BLaER1 treated with 17β-estradiol and CSF1 and Interleukin-3, amounts not matched to agents 10 nM and 100 nM (cell line): Measurements from ENCODE around the gene SH3YL1.

ENCODE experiments used
- H3K27ac ChIP-seq, 11 experiments: shearing (Covaris generic); formaldehyde crosslinking; 2 replicates each; pipeline ENCODE4 v1.8.1; 2022
- H3K27me3 ChIP-seq, 11 experiments: shearing (Covaris generic); formaldehyde crosslinking; 2 replicates each; pipeline ENCODE4 v1.8.1; 2022
- H3K36me3 ChIP-seq, 11 experiments: shearing (Covaris generic); formaldehyde crosslinking; 2 replicates each; pipeline ENCODE4 v1.8.1; 2022
- H3K4me1 ChIP-seq, 10 experiments: shearing (Covaris generic); formaldehyde crosslinking; 2 replicates each; pipeline ENCODE4 v1.8.1; 2022
- H3K4me2 ChIP-seq, 11 experiments: shearing (Covaris generic); formaldehyde crosslinking; 2 replicates each; pipeline ENCODE4 v1.8.1; 2022
- H3K4me3 ChIP-seq, 10 experiments: shearing (Covaris generic); formaldehyde crosslinking; 2 replicates each; pipeline ENCODE4 v1.8.1; 2022
- H3K9ac ChIP-seq, 11 experiments: shearing (Covaris generic); formaldehyde crosslinking; 2 replicates each; pipeline ENCODE4 v1.8.1; 2022
- H3K9me3 ChIP-seq, 11 experiments: shearing (Covaris generic); formaldehyde crosslinking; replicated peaks in 1 of 11; 2 replicates each; pipeline ENCODE4 v1.8.1; 2022
- H4K20me1 ChIP-seq, 11 experiments: shearing (Covaris generic); formaldehyde crosslinking; 2 replicates each; pipeline ENCODE4 v1.8.1; 2022
- Cebpa-rat ChIP-seq, 11 experiments: shearing (Covaris generic); IDR thresholded peaks; 2 replicates each; pipeline ENCODE4 v1.8.1; 2022

SH3YL1 gene

DNA sequence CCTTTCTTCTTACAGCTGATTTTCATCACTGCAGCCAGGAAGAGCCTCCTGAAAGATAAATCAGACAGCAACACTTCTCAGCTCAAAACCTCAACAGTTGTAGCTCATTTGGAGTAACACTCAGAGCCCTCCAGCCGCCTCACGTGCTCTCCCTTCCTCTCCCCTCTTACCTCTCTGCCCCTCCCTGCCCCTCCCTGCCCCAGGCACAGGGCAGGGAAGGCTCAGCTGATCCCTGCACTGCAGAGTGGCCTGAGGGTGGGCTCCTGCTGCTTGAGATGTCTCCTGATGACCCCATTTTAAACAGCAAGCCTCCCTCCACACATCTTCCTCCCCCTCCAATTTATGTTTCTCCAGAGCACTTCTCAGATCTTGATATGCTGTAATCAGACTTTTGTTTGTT lies 54.4 kb downstream of the SH3YL1 start:
- H3K9ac ChIP-seq = no peak overlapping the region
- peaks cover 37 to 60% (median 49%) of the 10 kb centered on the region in 11 experiments for H3K9me3 ChIP-seq
- no peaks in the 10 kb centered on the region for H4K20me1 ChIP-seq
- H3K4me3 ChIP-seq = no peak overlapping the region
- no peak for TF ChIP-seq Cebpa-rat (IDR thresholded peaks at IDR 0.05)
- H3K36me3 ChIP-seq = no peaks in the 10 kb centered on the region
- H3K4me2 ChIP-seq = no peak overlapping the region
- no peak overlapping the region for H3K27ac ChIP-seq
- H3K27me3 ChIP-seq = no peaks in the 10 kb centered on the region
- H3K4me1 ChIP-seq = 0 out of 20 replicates have a peak, but pooled peaks cover 0 to 2% (median 0%) of the 10 kb centered on the region in 10 experiments

DNA sequence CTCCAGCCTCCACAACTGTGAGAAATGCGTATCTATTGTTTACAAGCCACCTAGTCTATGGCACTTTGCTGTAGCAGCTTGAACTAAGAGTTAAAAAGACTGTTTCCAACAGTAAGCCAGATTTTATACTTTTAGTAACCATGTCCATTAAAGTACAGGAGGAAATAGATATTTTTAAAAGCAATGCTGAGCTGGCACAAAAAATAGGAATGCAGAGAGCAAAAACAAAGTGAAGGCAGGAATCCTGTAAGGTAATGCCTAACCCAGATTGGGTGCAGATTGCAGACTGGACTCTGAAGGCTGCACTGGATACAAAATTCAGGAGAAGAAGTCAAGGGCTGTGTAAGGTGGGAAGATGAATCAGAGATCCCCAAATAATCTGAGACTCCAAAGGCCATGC lies 55.5 kb downstream of the SH3YL1 start:
- Histone ChIP-seq H4K20me1 (no peaks in the 10 kb centered on the region; a peak in 1 of 22 replicates), H3K27me3 (no peaks in the 10 kb centered on the region), H3K36me3 (no peaks in the 10 kb centered on the region), H3K4me2 (no peak overlapping the region), H3K27ac (no peak overlapping the region), H3K9ac (no peak overlapping the region), H3K4me1 (no peaks in the 10 kb centered on the region), H3K4me3 (no peak overlapping the region), H3K9me3 (peaks cover 31 to 57% (median 44%) of the 10 kb centered on the region in 11 experiments)
- TF ChIP-seq Cebpa-rat (IDR thresholded peaks at IDR 0.05) = no peak

- Histone ChIP-seq H3K4me2 (no peak overlapping the region), H3K9ac (no peak overlapping the region), H3K9me3 (peaks cover 14 to 43% (median 28%) of the 10 kb centered on the region in 11 experiments; a peak in 20 of 22 replicates), H3K4me3 (no peak overlapping the region), H4K20me1 (no peaks in the 10 kb centered on the region; a peak in 1 of 22 replicates), H3K36me3 (no peaks in the 10 kb centered on the region), H3K27me3 (no peaks in the 10 kb centered on the region), H3K27ac (no peak overlapping the region), H3K4me1 (no peaks in the 10 kb centered on the region)
- TF ChIP-seq Cebpa-rat (IDR thresholded peaks at IDR 0.05) = no peak
Observed at GRCh38 chr2:203984-204383, 59.8 kb downstream of the SH3YL1 start.

DNA sequence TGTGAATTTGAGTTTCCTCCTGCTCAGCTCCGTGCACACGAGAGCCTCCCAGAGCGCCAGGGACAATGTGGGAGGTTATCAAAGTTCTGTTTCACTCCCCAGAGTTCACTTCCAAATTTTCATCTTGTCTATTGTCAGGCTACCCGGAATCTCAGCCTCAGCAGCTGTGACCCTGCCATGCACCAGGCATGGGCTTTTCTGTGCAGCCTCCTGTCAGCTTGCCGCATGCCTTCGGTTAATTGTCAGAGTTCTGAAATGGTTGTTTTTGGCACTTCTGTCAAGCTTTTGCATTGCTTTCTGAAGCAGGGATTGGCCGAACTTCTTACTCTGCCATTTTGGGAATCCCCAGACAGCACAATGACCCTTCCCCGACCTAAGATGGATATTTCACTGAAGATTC lies 60.4 kb downstream of the SH3YL1 start:
- peaks cover 14 to 43% (median 28%) of the 10 kb centered on the region in 11 experiments; a peak in 20 of 22 replicates for H3K9me3 ChIP-seq
- H3K4me2 ChIP-seq = no peak overlapping the region
- no peaks in the 10 kb centered on the region for H3K36me3 ChIP-seq
- no peak overlapping the region for H3K27ac ChIP-seq
- H3K27me3 ChIP-seq = no peaks in the 10 kb centered on the region
- no peaks in the 10 kb centered on the region; a peak in 1 of 22 replicates for H4K20me1 ChIP-seq
- no peak overlapping the region for H3K9ac ChIP-seq
- no peaks in the 10 kb centered on the region for H3K4me1 ChIP-seq
- no peak overlapping the region for H3K4me3 ChIP-seq
- no peak for TF ChIP-seq Cebpa-rat (IDR thresholded peaks at IDR 0.05)

DNA sequence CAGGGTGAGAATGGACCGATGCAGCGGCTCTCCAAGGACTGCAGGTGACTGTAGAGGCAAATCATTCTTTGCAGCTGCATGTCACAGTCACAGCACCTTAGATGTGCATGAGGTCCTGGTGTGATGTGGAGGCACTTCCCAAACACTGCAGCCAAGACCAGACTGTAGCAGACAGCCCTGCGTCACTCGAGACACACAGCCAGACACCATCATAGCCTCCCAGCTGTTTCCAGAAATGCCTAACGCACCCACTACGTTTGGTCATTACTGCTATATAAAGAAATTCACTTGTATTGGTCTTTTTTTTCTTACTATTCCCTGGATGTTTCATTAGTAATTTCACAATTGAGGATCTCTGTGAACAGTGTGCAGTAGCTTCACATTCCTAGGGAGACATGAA lies 60.9 kb downstream of the SH3YL1 start:
- no peaks in the 10 kb centered on the region; a peak in 1 of 22 replicates for H4K20me1 ChIP-seq
- peaks cover 14 to 39% (median 25%) of the 10 kb centered on the region in 11 experiments; a peak in 20 of 22 replicates for H3K9me3 ChIP-seq
- H3K4me3 ChIP-seq = no peak overlapping the region
- H3K4me2 ChIP-seq = no peak overlapping the region
- H3K9ac ChIP-seq = no peak overlapping the region
- no peaks in the 10 kb centered on the region for H3K4me1 ChIP-seq
- TF ChIP-seq Cebpa-rat (IDR thresholded peaks at IDR 0.05) = no peak
- H3K36me3 ChIP-seq = no peaks in the 10 kb centered on the region
- H3K27me3 ChIP-seq = no peaks in the 10 kb centered on the region
- no peak overlapping the region for H3K27ac ChIP-seq

DNA sequence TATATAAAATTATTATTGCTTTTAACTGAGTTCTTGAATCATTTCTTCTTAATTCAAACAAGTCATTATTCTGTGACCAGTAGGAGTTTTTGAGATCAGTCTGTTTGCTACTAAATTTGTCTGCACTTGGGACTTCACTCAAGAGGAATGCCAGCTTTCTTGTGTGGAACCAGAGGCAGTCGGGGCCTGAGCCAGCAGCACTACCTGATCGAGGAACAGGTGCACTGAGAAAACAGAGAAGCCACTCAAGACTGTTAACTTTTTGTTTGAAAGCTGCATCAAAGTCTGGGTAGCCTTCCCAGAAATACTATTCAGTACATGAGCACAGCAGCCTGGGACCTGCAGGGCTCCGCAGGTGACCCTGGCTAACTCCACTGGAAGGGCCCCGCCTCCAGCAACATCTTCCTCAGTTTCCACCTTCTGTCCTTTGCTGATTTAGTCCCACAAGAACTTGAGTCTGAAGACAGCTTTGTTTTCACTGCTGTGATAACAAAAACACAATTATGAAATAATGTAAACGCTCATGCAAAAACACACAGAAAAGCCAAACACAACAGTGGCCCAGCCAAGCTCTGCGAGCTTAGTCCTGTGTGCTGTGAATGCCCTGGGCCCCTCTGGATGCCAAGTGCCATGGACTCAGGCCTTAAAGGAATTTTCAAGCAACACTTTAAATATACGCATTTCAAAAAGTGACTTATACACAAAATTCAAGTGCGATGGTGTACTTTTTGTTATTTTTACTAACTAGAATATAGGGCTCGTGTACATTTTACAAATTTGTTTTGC lies 62.0 kb downstream of the SH3YL1 start:
- Histone ChIP-seq H3K9me3 (peaks cover 11 to 35% (median 23%) of the 10 kb centered on the region in 11 experiments; a peak in 19 of 22 replicates), H3K4me3 (no peak overlapping the region), H3K9ac (no peak overlapping the region), H3K36me3 (no peaks in the 10 kb centered on the region), H4K20me1 (no peaks in the 10 kb centered on the region; a peak in 1 of 22 replicates), H3K4me2 (no peak overlapping the region), H3K27ac (no peak overlapping the region), H3K27me3 (no peaks in the 10 kb centered on the region), H3K4me1 (no peaks in the 10 kb centered on the region)
- no peak for TF ChIP-seq Cebpa-rat (IDR thresholded peaks at IDR 0.05)

GRCh38 chr2:199041-199966 lies 64.5 kb downstream of the SH3YL1 start:
- Histone ChIP-seq H3K36me3 (no peaks in the 10 kb centered on the region), H3K4me2 (no peak overlapping the region), H3K4me3 (no peak overlapping the region), H3K4me1 (no peaks in the 10 kb centered on the region), H3K27ac (no peak overlapping the region), H3K27me3 (no peaks in the 10 kb centered on the region), H4K20me1 (no peaks in the 10 kb centered on the region; a peak in 1 of 22 replicates), H3K9me3 (peaks cover 0 to 12% (median 4%) of the 10 kb centered on the region in 11 experiments; a peak in 13 of 22 replicates), H3K9ac (no peak overlapping the region)
- no peak for TF ChIP-seq Cebpa-rat (IDR thresholded peaks at IDR 0.05)

DNA sequence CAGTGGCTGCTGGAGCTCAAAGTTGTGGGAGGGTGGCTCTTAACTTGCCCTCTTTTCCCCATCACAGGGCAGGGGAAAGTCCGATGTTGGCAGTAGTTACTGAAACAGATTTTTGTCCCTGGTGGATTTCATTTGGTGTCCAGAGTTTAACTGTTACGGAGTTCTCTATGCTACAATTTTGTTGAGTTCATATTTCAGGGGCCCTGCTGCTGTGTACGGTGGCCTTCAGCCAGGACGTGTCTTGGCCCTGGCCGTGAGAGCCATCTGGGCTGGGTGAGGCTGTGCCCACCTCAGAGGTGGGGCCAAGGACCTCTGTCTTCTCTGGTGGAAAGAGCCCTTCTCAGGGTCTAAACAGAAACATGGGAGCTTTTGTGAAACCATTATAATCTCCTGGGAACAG lies 67.4 kb downstream of the SH3YL1 start:
- Histone ChIP-seq H3K4me1 (peaks cover 0 to 4% (median 0%) of the 10 kb centered on the region in 10 experiments; a peak in 2 of 20 replicates), H4K20me1 (no peaks in the 10 kb centered on the region), H3K4me3 (no peak overlapping the region), H3K9ac (no peak overlapping the region), H3K27me3 (no peaks in the 10 kb centered on the region), H3K4me2 (no peak overlapping the region), H3K9me3 (peaks cover 1 to 4% (median 4%) of the 10 kb centered on the region in 11 experiments; a peak in 19 of 22 replicates), H3K27ac (no peak overlapping the region), H3K36me3 (no peaks in the 10 kb centered on the region)
- TF ChIP-seq Cebpa-rat (IDR thresholded peaks at IDR 0.05) = no peak

DNA sequence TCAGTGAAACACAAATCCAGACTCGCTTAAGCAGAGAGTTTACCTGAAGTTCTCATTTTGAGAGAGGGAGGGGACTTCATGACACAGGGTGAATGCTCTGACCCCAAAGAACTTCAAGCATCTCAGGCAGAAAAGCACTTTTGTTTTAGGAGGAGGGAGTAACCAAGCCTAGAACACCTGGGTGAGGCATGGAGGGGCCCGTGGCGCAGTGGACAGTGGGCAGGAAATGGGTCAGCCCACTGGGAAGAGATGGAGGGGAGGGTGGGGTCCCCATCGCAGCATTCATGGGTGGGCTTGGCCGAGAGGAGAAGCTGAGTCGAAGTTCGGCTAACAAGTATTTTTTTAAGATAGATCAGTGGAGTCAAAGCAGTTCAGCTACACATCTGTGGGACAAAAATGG lies 67.9 kb downstream of the SH3YL1 start:
- Histone ChIP-seq H3K27ac (no peak overlapping the region), H4K20me1 (no peaks in the 10 kb centered on the region), H3K9me3 (peaks cover 6 to 9% (median 8%) of the 10 kb centered on the region in 11 experiments; a peak in 21 of 22 replicates), H3K27me3 (no peaks in the 10 kb centered on the region), H3K4me3 (no peak overlapping the region), H3K4me1 (peaks cover 0 to 4% (median 0%) of the 10 kb centered on the region in 10 experiments; a peak in 2 of 20 replicates), H3K36me3 (no peaks in the 10 kb centered on the region), H3K9ac (no peak overlapping the region), H3K4me2 (no peak overlapping the region)
- no peak for TF ChIP-seq Cebpa-rat (IDR thresholded peaks at IDR 0.05)
